Endothelial cell of umbilical vein (primary cell): Measurements from ENCODE around the gene CFAP65. TPM values are rescaled to one million over a fixed set of nuclear protein-coding genes. Genes with fewer than 3 reads are reported as not detected.

Experiments used
- BruUV-seq: library from RNA; stranded (reverse); fragments of 400-500 nt; replicated peaks from 2 replicates; lab custom pipeline; 2021; lab: Mats Ljungman, UMichigan
- CTCF ChIA-PET: fragments of 300-600, 350-600 bp; sonication (Branson Sonifier 250); formaldehyde crosslinking; loops from one replicate; lab custom pipeline; 2021; ENCODE audit warnings: antibody characterized with exemption, inconsistent platforms; lab: Charles Lee
- POLR2A ChIA-PET: fragments of 300-600, 350-600 bp; sonication (Branson Sonifier 250); formaldehyde crosslinking; loops from one replicate; lab custom pipeline; 2021; ENCODE audit warnings: antibody characterized with exemption, inconsistent platforms; lab: Charles Lee
- DNase-seq: peaks from one replicate; pipeline ENCODE4 v3.0.0-alpha.2; 2011; ENCODE audit warnings: low read depth, low spot score
- FAIRE-seq: peaks from 2 replicates; lab custom pipeline; 2011; peaks lifted over from hg19 to GRCh38; lab: Jason Lieb, UNC
- H2AFZ ChIP-seq: 2 replicates; pipeline ENCODE4 v1.6.0; 2012; ENCODE audit warnings: low read depth, low read length, control low read depth, inconsistent platforms
- H3K27ac ChIP-seq: 2 replicates; pipeline ENCODE4 v1.5.1; 2011; ENCODE audit warnings: low read depth, mild to moderate bottlenecking, control low read depth, low read length, moderate library complexity; ENCODE audit not compliant: insufficient read depth
- H3K27me3 ChIP-seq, 2 experiments: 2 replicates each; pipeline versions ENCODE4 v1.6.0 to v1.6.1; 2011; ENCODE audit warnings: low read length in 2 of 2, mixed read lengths in 1 of 2; ENCODE audit not compliant: control insufficient read depth in 2 of 2, insufficient read depth in 2 of 2
- H3K36me3 ChIP-seq, 2 experiments: 2 replicates in 1 of 2; 3 replicates in 1 of 2; pipeline ENCODE4 v1.5.1; 2011; ENCODE audit warnings: low read length in 2 of 2, mild to moderate bottlenecking in 1 of 2, moderate library complexity in 1 of 2; ENCODE audit not compliant: control insufficient read depth in 2 of 2, insufficient read depth in 2 of 2; ENCODE audit errors: extremely low read depth in 1 of 2
- H3K4me1 ChIP-seq: 3 replicates; pipeline ENCODE4 v1.5.1; 2011; ENCODE audit warnings: mild to moderate bottlenecking, low read length; ENCODE audit not compliant: control insufficient read depth, insufficient read depth; ENCODE audit errors: extremely low read depth
- H3K4me2 ChIP-seq: 2 replicates; pipeline ENCODE4 v1.6.1; 2011; ENCODE audit warnings: low read length, control low read depth, mixed read lengths; ENCODE audit not compliant: insufficient read depth
- H3K4me3 ChIP-seq, 3 experiments: fragments of 200-600 bp in 1 of 3; sonication (generic), shearing (Covaris generic) in 1 of 3; replicated peaks in 1 of 3; 2 replicates each; pipeline ENCODE4 v1.5.1; 2011 to 2016; ENCODE audit warnings: control low read depth in 3 of 3, low read length in 3 of 3, mild to moderate bottlenecking in 2 of 3, inconsistent platforms in 1 of 3, low read depth in 1 of 3, moderate library complexity in 1 of 3; ENCODE audit not compliant: insufficient read depth in 1 of 3
- H3K79me2 ChIP-seq: 2 replicates; pipeline ENCODE4 v1.6.0; 2012; ENCODE audit warnings: low read length, inconsistent platforms; ENCODE audit not compliant: control insufficient read depth, insufficient read depth
- H3K9ac ChIP-seq: replicated peaks from 2 replicates; pipeline ENCODE3; 2011; ENCODE audit warnings: low read length, control low read depth; ENCODE audit not compliant: insufficient read depth; ENCODE audit errors: extremely low read depth
- H3K9me1 ChIP-seq: replicated peaks from 3 replicates; pipeline ENCODE4 v1.6.0; 2011; ENCODE audit warnings: mild to moderate bottlenecking, low read length; ENCODE audit not compliant: control insufficient read depth, insufficient read depth; ENCODE audit errors: extremely low read depth
- H3K9me3 ChIP-seq: replicated peaks from 2 replicates; pipeline ENCODE4 v1.5.1; 2012; ENCODE audit warnings: low read length, inconsistent platforms; ENCODE audit not compliant: control insufficient read depth, insufficient read depth
- H4K20me1 ChIP-seq: replicated peaks from 2 replicates; pipeline ENCODE3; 2011; ENCODE audit warnings: mild to moderate bottlenecking, low read length; ENCODE audit not compliant: control insufficient read depth, insufficient read depth; ENCODE audit errors: extremely low read depth
- CTCF ChIP-seq, 2 donors: IDR thresholded peaks; 1 replicate in 1 of 2; 2 replicates in 1 of 2; pipeline ENCODE4 v1.5.1; 2011; ENCODE audit warnings: low read length in 2 of 2, mild to moderate bottlenecking in 2 of 2, moderate library complexity in 2 of 2, control low read depth in 1 of 2, inconsistent platforms in 1 of 2, low read depth in 1 of 2; ENCODE audit not compliant: insufficient read depth in 1 of 2; ENCODE audit errors: extremely low read depth in 1 of 2
- EZH2 ChIP-seq: IDR thresholded peaks from 2 replicates; pipeline ENCODE4 v1.6.1; 2012; ENCODE audit warnings: borderline replicate concordance, low read depth, mild to moderate bottlenecking, moderate library complexity, low read length, inconsistent platforms; ENCODE audit not compliant: severe bottlenecking
- FOS ChIP-seq: IDR thresholded peaks from 2 replicates; pipeline ENCODE4 v1.6.1; 2011; ENCODE audit warnings: mild to moderate bottlenecking, low read length, moderate library complexity, borderline replicate concordance; ENCODE audit not compliant: insufficient read depth
- JUN ChIP-seq: IDR thresholded peaks from 2 replicates; pipeline ENCODE4 v1.6.1; 2011; ENCODE audit warnings: borderline replicate concordance, low read depth; ENCODE audit not compliant: insufficient read length, insufficient read depth
- dilution Hi-C: fragments of 300-500 bp; cut with MboI; formaldehyde crosslinking; loops from one replicate; pipeline ENCODE4 v1.15.0; 2019; ENCODE audit warnings: low sequenced_read_pairs; ENCODE audit not compliant: extremely low pct_ligation_motif_present
- intact Hi-C: fragments of 100-400 bp; cut with micrococcal nuclease; formaldehyde crosslinking; loops from one replicate; pipeline ENCODE4 v1.10.0; 2022
- polyA plus RNA-seq, 4 experiments: library from polyadenylated mRNA; depleted of rRNA in 3 of 4; stranded (reverse) in 3 of 4; unstranded in 1 of 4; fragments of >200 nt; gene quantifications; 2 replicates each; pipeline versions ENCODE4 v1.2.1 to v1.2.3, GENCODE V29; 2011 to 2012; ENCODE audit warnings: missing spikeins in 1 of 4
- total RNA-seq: library from RNA; stranded (reverse); gene quantifications from 2 replicates; pipeline ENCODE4 v1.2.3, GENCODE V29; 2021

The CFAP65 gene
- total and polyA plus RNA-seq, 2 donors (not counting 3 experiments of a cell fraction or from before 2014, with no cell fraction given) = 0.03 TPM; not detected in 1

GRCh38 chr2:219078951-219079350, 37.6 kb upstream of the CFAP65 start:
- dilution Hi-C loops = no loop called here
- H3K9me3 ChIP-seq = no peaks in the 10 kb centered on the region
- no peak for FAIRE-seq
- ChIA-PET CTCF (interaction anchor here (1.6 to 3.1 kb wide), 2 partner anchors 25 to 41 kb away, joined by 5 to 18 read pairs; no protein-coding TSS in a partner anchor), POLR2A (no interaction called here)
- BruUV-seq = no TSS peak
- no peaks in the 10 kb centered on the region for H4K20me1 ChIP-seq
- no peak overlapping the region for H3K27ac ChIP-seq
- no peak overlapping the region for H3K4me2 ChIP-seq
- H3K36me3 ChIP-seq = peaks cover 0 to 9% of the 10 kb centered on the region in 2 experiments
- no peaks in the 10 kb centered on the region for H3K9me1 ChIP-seq
- H3K9ac ChIP-seq = no peak overlapping the region
- no peak for DNase-seq
- no peak overlapping the region for H3K4me3 ChIP-seq
- H3K79me2 ChIP-seq = no peaks in the 10 kb centered on the region
- H2AFZ ChIP-seq = no peak overlapping the region
- TF ChIP-seq FOS (no peak), EZH2 (no peak)
- intact Hi-C loops = no loop called here
- H3K4me1 ChIP-seq = no peaks in the 10 kb centered on the region
- H3K27me3 ChIP-seq = no peaks in the 10 kb centered on the region

- ChIA-PET POLR2A (no interaction called here), CTCF (interaction anchor here (1.6 to 3.1 kb wide), 2 partner anchors 26 to 42 kb away, joined by 5 to 18 read pairs; no protein-coding TSS in a partner anchor)
- TF ChIP-seq CTCF (IDR thresholded peaks at IDR 0.05; ENCODE audit: extremely low read depth in 1 of 2, insufficient read depth in 1 of 2, low read depth in 1 of 2, low read length in 2 of 2) = peak in 1 of 2 donors; percentile 3
- no peak for TF ChIP-seq JUN
- Histone ChIP-seq H3K9ac (no peak overlapping the region), H3K9me1 (no peaks in the 10 kb centered on the region), H3K4me2 (no peak overlapping the region), H3K9me3 (no peaks in the 10 kb centered on the region), H3K79me2 (no peaks in the 10 kb centered on the region), H3K36me3 (peaks cover 0 to 9% of the 10 kb centered on the region in 2 experiments), H3K4me1 (no peaks in the 10 kb centered on the region), H4K20me1 (no peaks in the 10 kb centered on the region), H3K4me3 (no peak overlapping the region), H3K27ac (no peak overlapping the region), H3K27me3 (no peaks in the 10 kb centered on the region), H2AFZ (no peak overlapping the region)
- intact Hi-C loops = no loop called here
- FAIRE-seq (no peak), DNase-seq (no peak)
- no TSS peak for BruUV-seq
- dilution Hi-C loops = no loop called here
These were observed 36.8 kb upstream of the CFAP65 start for GRCh38 chr2:219078126-219078525.
